Left hindlimb (tissue), 1 donor: ENCODE measurements around the gene FXYD4.

ENCODE experiments used
- DNase-seq: peaks from one replicate; pipeline ENCODE4 v3.0.0-alpha.2; 2018

FXYD4 gene

GRCh38 chr10:43347997-43348396, 23.4 kb upstream of the FXYD4 start:
- no peak for DNase-seq

DNA sequence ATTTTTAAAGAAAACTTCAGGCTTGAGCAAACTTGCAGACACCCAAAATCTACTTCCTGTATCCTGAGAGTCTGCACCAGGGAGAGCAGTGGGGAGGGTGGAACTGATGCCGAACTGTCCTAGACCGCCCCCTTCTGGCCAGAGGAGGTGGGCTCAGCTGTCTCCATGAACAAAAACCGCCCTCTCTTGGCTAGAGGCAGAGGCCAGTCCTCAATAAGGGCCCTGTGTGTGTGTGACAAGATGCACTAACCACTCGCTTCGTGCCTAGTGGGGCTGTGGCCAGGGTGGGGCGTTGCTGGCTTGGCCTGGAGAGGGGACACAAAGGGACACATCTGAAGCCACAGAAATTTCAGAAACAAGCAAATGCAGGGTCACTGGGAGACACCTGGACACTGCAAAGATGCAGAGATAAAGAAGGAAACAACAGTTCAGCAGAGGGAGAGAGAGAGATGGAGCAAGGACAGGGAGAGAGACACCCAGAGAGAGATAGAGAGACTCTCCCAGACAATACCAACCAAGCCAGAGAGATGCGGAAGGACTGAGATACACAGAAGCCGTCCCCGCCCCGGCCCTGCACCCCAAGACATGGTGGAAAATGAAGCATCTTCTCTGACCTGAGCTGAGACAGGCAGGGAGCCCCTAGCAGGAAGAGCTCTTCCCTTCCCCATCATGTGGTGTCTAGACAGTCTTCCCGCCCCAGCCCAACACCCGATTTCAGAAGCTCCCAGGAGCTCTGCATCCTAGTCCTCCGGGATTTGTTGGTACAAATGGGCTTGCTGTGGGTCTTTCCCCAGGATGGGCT, 22.7 kb upstream of the FXYD4 start:
- peak; percentile 85 for DNase-seq

DNA sequence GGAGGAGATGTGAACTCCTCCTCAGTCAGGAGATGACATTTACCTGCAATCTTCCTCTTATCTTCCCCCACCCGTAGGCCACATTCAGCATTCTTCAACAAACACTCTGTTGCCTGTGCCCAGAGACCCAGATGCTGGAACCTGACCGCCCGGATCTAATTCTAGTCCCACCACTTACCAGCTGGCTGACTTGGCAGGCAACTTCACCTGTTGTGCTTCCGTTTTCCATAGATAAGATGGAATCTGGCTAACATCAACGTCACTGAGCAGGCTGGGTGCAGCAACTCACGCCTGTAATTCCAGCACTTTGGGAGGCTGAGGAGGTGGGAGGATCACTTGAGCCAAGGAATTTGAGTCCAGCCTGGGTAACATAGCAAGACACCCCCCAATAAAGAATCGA, 21.3 kb upstream of the FXYD4 start:
- no peak for DNase-seq

GRCh38 chr10:43350686-43351085, 20.8 kb upstream of the FXYD4 start:
- no peak for DNase-seq

DNA sequence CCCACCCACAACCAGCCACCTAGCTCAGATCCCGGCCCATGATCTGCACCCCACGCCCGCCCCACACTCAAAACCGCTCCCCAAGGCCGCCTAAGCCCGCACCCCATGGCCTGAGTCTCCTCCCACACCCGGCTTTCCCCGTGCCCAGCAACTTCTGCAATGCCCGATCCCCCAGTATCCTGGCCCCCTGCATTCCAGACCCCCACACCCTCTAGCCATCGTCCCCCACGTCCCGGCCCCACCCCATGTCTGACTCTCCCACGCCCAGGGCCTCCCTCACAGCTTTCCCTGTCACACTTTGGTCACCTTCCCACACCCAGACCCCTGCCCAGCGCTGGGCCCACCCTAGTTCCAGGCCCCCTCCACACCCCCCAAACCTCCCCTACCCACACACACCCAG, 20.1 kb upstream of the FXYD4 start:
- DNase-seq: no peak

GRCh38 chr10:43352951-43353350, 18.5 kb upstream of the FXYD4 start:
- no peak for DNase-seq

- no peak for DNase-seq
These were observed 17.7 kb upstream of the FXYD4 start for GRCh38 chr10:43353495-43354329.

DNA sequence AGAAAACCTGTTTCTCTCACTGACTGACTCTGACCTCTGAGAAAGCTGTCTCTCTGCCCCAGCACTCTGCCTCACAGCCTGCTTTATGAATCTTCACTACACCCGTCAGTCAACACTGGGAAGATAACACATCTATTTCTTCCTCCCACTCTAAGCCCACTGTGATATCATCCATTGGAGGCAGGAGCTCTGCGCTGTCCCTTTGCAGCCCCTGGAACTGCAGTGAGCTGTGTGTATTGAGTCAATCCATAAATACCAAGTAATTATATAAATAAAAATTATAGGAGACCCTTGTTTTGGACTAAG, 17.2 kb upstream of the FXYD4 start:
- no peak for DNase-seq

DNA sequence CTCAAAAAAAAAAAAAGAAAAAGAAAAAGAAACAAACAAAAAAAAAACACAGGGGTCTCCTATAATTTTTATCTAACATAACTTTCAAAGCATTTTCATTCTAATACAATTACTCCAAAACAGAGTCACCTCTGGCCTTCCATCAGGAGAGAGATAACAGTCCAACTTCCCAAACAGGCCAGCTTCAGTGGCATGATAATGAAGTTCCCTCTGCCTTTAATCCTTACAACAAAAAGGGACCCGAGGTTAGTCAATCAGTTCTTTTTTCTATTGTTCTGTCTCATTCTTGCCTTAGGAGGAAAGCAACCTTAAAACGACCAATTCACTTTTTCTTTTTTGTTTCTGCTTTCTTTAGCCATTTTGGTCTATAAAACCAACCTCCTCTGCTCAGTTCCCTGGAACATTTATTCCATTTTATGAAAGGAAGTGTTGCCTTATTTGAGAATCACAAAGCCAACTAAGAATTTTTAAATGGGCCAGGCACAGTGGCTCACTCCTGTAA, 16.5 kb upstream of the FXYD4 start:
- DNase-seq: no peak

GRCh38 chr10:43355749-43356371, 15.6 kb upstream of the FXYD4 start:
- DNase-seq: no peak

GRCh38 chr10:43360086-43360485, 11.3 kb upstream of the FXYD4 start:
- no peak for DNase-seq

DNA sequence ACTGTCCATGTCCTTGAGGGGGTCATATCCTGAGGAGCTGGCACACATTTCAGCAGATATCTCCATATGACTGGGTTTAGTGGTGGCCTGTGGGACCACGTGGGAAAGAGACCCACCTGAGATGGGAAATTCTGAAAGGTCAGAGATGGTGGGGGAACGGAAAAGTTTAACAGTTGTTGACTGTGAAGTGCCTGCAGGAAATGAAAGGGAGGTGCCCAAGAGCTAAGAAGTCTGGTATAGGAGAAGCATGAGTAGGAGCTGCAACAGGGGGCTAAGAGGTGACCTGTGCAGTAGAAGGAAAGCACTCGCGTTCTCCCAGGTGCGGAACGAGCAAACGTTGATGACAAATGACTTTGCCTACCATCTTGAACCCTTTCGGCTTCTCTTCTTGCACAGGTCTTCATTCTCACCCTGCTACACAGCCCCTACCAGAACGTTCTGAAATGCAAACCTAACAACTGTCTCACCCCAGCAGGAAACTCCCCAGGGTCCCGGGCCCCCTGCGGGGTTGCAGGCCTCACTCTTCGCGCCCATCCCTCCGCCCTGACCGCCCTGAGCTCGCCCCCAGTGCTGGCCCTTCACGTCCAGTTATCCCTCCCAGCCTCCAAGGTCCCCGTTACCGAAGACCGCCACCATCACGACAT, 9.8 kb upstream of the FXYD4 start:
- no peak for DNase-seq

GRCh38 chr10:43362191-43362839, 9.1 kb upstream of the FXYD4 start:
- peak; percentile 94 for DNase-seq

GRCh38 chr10:43365001-43365400, 6.4 kb upstream of the FXYD4 start:
- no peak for DNase-seq

- DNase-seq: no peak
These were observed 1.5 kb upstream of the FXYD4 start for GRCh38 chr10:43369921-43370320.

DNA sequence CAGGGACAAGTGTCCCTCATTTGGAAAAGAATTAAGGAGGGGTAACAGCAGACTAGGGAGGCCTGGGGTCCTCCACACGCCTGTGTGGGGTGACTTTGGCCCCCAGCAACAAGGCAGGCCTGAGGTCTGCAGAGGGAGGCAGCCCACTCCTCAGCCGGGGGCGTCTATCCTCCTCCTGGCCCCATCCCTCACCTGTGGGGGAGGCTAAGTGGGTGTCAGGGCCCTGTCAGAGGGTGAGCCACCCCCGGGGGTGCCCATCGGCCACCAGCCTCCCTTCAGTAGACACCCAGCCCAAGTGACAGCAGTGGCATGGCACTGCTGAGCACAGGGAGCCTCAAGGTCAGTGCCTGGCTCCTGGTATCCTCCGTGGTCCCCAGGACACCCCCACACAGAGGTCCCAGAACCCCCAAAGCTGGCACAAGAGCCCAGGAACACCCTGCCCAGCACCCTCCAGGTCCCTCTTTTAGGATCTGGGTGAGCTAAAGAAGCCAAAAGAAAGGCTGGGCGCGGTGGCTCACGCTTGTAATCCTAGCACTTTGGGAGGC, 693 bp upstream of the FXYD4 start:
- DNase-seq: no peak

DNA sequence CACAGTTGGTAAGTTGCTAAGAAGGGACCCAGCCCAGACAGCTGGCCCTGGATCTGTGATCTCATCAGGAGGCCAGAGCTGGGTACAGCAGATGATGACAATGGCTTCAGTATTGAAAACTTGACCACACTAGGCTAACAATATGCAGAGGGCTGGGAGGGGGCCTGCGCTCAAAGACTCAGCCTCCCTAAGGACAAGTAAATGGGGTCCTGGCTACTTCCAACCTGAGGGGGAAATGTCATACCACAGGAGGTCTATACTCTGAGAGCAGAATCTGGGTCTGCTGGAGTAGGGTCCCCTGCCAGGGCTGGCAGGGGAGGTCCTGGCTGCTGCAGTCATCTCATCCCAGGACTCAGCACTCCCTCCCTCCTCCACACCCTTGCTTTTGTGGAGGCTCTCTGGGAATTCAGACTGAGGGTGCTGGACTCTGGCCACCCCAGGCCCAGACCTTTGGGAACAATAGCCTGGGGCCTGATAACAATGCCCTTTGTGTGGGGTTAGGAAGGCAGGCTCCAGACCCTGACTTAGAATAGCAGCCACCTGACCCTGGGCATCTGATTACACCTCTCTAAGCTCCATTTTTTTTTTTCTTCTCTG, 1.4 kb downstream of the FXYD4 start:
- no peak for DNase-seq

- no peak for DNase-seq
These were observed 2.0 kb downstream of the FXYD4 start for GRCh38 chr10:43373461-43373860.

DNA sequence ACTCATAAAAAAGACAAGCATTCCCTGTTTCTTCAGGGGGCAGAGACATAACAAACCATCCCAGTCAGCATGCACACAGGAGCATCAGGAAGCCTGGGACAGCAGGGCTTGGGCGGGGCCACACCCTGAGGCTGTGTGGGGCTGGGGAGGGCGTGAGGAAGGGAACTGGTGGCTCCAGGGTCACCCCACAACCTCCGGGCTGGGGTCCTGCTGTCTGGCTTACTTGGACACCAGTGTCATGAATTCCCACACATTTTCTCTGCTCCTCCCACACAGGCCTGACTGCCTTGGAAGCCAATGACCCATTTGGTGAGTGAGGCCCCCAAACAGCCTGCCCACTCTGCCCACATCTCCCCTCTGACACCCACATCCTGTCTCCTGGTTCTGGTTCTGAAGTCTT, 2.8 kb downstream of the FXYD4 start:
- no peak for DNase-seq

DNA sequence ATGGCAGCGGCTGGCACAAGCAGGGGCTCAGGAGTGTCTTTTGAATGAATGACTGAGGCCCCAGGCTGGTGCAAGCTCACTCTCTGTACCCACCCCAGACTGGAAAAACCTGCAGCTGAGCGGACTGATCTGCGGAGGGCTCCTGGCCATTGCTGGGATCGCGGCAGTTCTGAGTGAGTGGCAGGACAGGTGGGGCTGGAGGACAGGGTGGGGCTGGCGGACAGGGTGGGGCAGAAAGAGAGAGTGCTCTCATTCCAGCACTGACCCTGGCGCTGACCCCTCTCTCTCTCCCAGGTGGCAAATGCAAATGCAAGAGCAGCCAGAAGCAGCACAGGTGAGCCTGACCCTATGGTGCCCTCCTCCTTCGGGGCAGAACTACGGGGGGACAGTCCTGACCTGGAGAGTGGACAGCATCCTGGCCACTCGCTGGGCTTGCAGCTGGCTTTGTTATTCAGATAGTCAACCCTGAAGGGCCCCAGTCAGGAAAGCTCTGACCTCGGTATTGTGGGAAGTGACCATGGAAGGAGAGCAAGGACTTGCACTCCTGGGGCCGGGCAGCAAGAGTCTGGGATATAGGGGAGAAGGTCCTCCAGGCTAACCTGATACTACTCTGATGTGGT, 4.1 kb downstream of the FXYD4 start:
- no peak for DNase-seq

DNA sequence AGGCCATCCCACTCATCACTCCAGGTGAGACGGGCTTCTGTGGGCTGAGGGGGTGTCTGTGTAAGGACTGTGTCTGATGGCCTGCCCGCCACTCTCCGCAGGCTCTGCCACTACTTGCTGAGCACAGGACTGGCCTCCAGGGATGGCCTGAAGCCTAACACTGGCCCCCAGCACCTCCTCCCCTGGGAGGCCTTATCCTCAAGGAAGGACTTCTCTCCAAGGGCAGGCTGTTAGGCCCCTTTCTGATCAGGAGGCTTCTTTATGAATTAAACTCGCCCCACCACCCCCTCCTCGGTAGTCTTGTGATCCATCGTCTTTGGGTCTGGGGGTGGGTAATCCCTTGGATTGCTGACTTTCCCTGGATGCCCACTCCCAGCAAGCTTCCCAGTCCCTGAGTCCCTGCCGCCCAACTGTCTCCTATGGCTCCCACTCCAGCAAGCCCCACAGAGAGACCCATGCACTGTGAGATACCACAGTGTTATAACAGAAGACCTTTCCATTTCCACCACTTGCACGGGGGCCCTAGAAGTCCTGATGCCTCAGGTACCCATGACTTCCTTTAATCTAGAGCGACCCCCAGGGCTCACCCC, 4.7 kb downstream of the FXYD4 start:
- DNase-seq: no peak
